Choroid plexus epithelial cell (primary cell): ENCODE results near the gene PINLYP.
"Not testable (repeated sequence)": the region's sequence is repeated elsewhere in the genome, so short reads cannot be mapped to it uniquely, and the experiment has no call there.

Experiments used
- DNase-seq: peaks from one replicate; pipeline ENCODE4 v3.0.0-alpha.2; 2010; ENCODE audit warnings: low read depth
- H3K4me3 ChIP-seq: 2 replicates; pipeline ENCODE4 v1.5.1; 2011; ENCODE audit warnings: low read depth, mild to moderate bottlenecking, control low read depth, low read length, moderate library complexity
- CTCF ChIP-seq: conservative IDR thresholded peaks from 2 replicates; pipeline ENCODE4 v1.5.1; 2011; ENCODE audit warnings: low read depth, mild to moderate bottlenecking, control low read depth, inconsistent platforms, low read length, moderate library complexity

Gene PINLYP

GRCh38 chr19:43597876-43598275 lies 22.3 kb downstream of the PINLYP start:
- H3K4me3 ChIP-seq: no peak overlapping the region
- no peak for TF ChIP-seq CTCF
- DNase-seq: no peak

- no peak for TF ChIP-seq CTCF
- no peak for DNase-seq
- no peak overlapping the region for H3K4me3 ChIP-seq
These were observed 23.0 kb downstream of the PINLYP start for GRCh38 chr19:43598445-43599240.

DNA sequence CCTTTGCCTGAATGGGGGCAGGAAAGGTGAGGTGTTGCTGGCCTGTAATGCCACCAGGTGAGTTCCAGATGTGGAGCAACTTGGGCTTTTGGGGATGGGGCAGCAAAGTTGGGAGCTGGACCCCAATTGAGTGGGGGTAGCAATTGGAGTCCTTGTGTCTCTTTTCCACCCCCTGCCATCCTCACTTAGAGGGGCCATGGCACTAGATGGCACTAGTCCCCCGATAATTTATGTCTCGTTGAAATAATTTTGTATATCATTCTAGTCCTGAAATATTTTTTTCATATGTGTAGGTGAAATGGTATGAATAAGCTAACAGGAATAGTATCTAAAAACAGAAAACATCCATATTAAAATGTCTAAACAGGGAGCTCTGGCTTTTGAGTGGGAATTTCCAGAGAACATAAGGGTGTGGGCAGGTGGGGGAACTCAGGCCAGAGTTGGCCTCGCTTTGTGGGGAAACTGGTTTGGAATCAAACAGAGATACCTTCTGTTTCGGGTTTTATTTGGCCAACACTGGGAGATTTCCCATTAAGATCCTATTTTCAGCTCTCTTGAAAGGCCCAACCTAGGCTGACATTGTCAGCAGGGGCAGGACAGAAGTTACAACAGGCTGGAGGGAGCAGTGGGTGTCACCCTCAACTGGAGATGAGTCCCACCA lies 24.2 kb downstream of the PINLYP start:
- no peak for TF ChIP-seq CTCF
- H3K4me3 ChIP-seq: no peak overlapping the region
- DNase-seq: no peak

DNA sequence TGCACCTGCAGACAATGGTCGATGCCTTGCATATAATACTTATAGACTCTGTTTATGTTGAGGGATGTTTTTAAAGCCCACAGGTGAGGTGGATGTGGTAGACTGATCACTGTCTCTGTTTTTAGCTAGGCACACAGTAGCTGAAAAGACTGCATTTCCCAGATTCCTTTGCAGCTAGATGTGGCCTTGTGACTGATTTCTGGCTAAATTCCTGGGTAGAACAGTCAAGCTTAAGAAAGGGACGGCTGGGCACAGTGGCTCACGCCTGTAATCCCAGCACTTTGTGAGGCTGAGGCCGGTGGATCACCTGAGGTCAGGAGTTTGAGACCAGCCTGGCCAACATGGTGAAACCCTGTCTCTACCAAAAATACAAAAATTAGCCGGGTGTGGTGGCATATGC lies 24.7 kb downstream of the PINLYP start:
- H3K4me3 ChIP-seq, DNase-seq: not testable (repeated sequence)

DNA sequence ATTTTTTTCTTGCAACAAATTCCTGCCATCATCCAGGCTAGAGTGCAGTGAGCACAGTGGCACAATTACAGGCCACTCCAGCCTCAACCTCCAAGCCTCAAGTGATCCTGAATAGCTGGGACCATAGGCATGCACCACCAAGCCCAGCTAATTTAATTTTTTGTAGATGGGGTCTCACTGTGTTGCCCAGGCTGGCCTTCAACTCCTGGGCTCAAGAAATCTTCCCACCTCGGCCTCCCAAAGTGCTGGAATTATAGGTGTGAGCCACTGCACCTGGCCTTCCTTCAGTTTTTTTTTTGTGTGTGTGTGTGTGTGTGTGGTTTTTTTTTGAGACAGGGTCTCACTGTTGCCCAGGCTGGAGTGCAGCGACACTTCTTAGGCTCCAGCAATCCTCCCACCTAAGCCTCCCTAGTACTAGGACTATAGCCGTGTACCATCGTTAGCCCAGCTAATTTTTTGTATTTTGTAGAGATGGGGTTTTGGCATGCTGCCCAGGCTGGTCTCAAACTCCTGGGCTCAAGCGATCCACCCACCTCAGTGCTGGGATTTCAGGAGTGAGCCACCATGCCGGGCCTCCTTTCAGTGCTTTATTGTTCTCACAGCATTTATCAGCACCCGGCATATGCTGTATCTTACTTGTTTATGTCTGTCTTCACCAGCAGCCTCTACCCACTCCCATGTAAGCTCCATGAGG lies 30.4 kb downstream of the PINLYP start:
- no peak for TF ChIP-seq CTCF
- no peak for DNase-seq
- no peak overlapping the region for H3K4me3 ChIP-seq

GRCh38 chr19:43606569-43607229 lies 31.1 kb downstream of the PINLYP start:
- DNase-seq: no peak
- no peak overlapping the region for H3K4me3 ChIP-seq
- TF ChIP-seq CTCF: no peak
